SK-N-SH (cell line): ENCODE measurements around the gene TRPM3. TPM values are rescaled to one million over a fixed set of nuclear protein-coding genes. Genes with fewer than 3 reads are reported as not detected.

Experiments used
- CTCF ChIA-PET: fragments of 300-600, 350-600 bp; formaldehyde crosslinking; extraction: SDS; loops from one replicate; lab custom pipeline; 2021; lab: Yijun Ruan, JAX
- POLR2A ChIA-PET: fragments of 350-600 bp; sonication (Branson Sonifier 250); formaldehyde crosslinking; extraction: SDS; loops from one replicate; lab custom pipeline; 2020; ENCODE audit warnings: antibody characterized with exemption, inconsistent platforms; lab: Yijun Ruan, JAX
- DNase-seq: peaks from one replicate; pipeline ENCODE4 v3.0.0; 2012
- H2AFZ ChIP-seq: fragments of 200-600 bp; sonication (generic); 2 replicates; pipeline ENCODE4 v1.8.1; 2016; ENCODE audit warnings: antibody characterized with exemption, mild to moderate bottlenecking, low read depth
- H3F3A ChIP-seq: fragments of 200-600 bp; sonication (generic); replicated peaks from 2 replicates; pipeline ENCODE3; 2016; ENCODE audit warnings: antibody characterized with exemption, mild to moderate bottlenecking; ENCODE audit not compliant: insufficient read depth
- H3K27ac ChIP-seq, 2 experiments: fragments of 200-500 bp in 1 of 2; fragments of 200-600 bp in 1 of 2; sonication (Bioruptor generic) in 1 of 2; sonication (generic), shearing (Covaris generic) in 1 of 2; 2 replicates each; pipeline versions ENCODE4 v1.5.1 to v1.6.1; 2014 to 2016; ENCODE audit warnings: low read depth in 2 of 2, inconsistent platforms in 1 of 2, low read length in 1 of 2, mild to moderate bottlenecking in 1 of 2, mixed read lengths in 1 of 2
- H3K27me3 ChIP-seq: fragments of 200-600 bp; sonication (generic), shearing (Covaris generic); 2 replicates; pipeline ENCODE4 v1.6.1; 2016; ENCODE audit warnings: mixed run types; ENCODE audit not compliant: insufficient read depth
- H3K36me3 ChIP-seq, 2 experiments: fragments of 200-500 bp in 1 of 2; fragments of 200-600 bp in 1 of 2; sonication (Bioruptor generic) in 1 of 2; sonication (generic) in 1 of 2; replicated peaks in 1 of 2; 2 replicates each; pipeline versions ENCODE3 to v1.5.1; 2014 to 2016; ENCODE audit warnings: low read length in 1 of 2, mild to moderate bottlenecking in 1 of 2; ENCODE audit not compliant: insufficient read depth in 2 of 2, control insufficient read depth in 1 of 2
- H3K4me1 ChIP-seq, 2 experiments: fragments of 200-500 bp in 1 of 2; fragments of 200-600 bp in 1 of 2; sonication (Bioruptor generic) in 1 of 2; sonication (generic), shearing (Covaris generic) in 1 of 2; 2 replicates each; pipeline versions ENCODE4 v1.5.1 to v1.6.1; 2014 to 2016; ENCODE audit warnings: low read depth in 1 of 2, low read length in 1 of 2, mixed run types in 1 of 2; ENCODE audit not compliant: insufficient read depth in 2 of 2, control insufficient read depth in 1 of 2
- H3K4me2 ChIP-seq: fragments of 200-600 bp; sonication (generic), shearing (Covaris generic); 2 replicates; pipeline ENCODE4 v1.6.1; 2017; ENCODE audit warnings: mixed run types
- H3K4me3 ChIP-seq, 2 experiments: fragments of 200-500 bp in 1 of 2; fragments of 200-600 bp in 1 of 2; sonication (Bioruptor generic) in 1 of 2; sonication (generic), shearing (Covaris generic) in 1 of 2; 2 replicates each; pipeline versions ENCODE4 v1.5.1 to v1.8.1; 2014 to 2016; ENCODE audit warnings: low read depth in 2 of 2, inconsistent platforms in 1 of 2, low read length in 1 of 2, mild to moderate bottlenecking in 1 of 2, mixed read lengths in 1 of 2, moderate library complexity in 1 of 2
- H3K79me2 ChIP-seq: fragments of 200-600 bp; sonication (generic); 2 replicates; pipeline ENCODE4 v1.8.1; 2017; ENCODE audit warnings: mild to moderate bottlenecking; ENCODE audit not compliant: insufficient read depth
- H3K9ac ChIP-seq: fragments of 200-600 bp; sonication (generic); 2 replicates; pipeline ENCODE4 v1.6.1; 2017; ENCODE audit warnings: mixed run types
- H3K9me2 ChIP-seq: fragments of 200-600 bp; sonication (generic); 2 replicates; pipeline ENCODE4 v1.6.1; 2017; ENCODE audit warnings: mixed run types
- H3K9me3 ChIP-seq: fragments of 200-600 bp; sonication (generic); 2 replicates; pipeline ENCODE4 v1.6.1; 2017; ENCODE audit warnings: mixed run types, mild to moderate bottlenecking, moderate library complexity
- H4K20me1 ChIP-seq: fragments of 200-600 bp; sonication (generic); 2 replicates; pipeline ENCODE4 v1.6.1; 2017; ENCODE audit warnings: mild to moderate bottlenecking, mixed run types; ENCODE audit not compliant: insufficient read depth
- CHD2 ChIP-seq: fragments of 150-350 bp; IDR thresholded peaks from 2 replicates; pipeline ENCODE4 v1.6.1; 2018; ENCODE audit warnings: low read length; ENCODE audit not compliant: partially characterized antibody
- CTCF ChIP-seq: fragments of 200-600 bp; sonication (generic); IDR thresholded peaks from 2 replicates; pipeline ENCODE4 v1.6.1; 2017; ENCODE audit warnings: antibody characterized with exemption, mild to moderate bottlenecking, moderate library complexity
- EZH2phosphoT487 ChIP-seq: fragments of 200-600 bp; sonication (generic); IDR thresholded peaks from 2 replicates; pipeline ENCODE4 v1.6.1; 2017; ENCODE audit warnings: low read depth, mixed run types, mild to moderate bottlenecking, antibody characterized with exemption, moderate library complexity, borderline replicate concordance
- MEF2A ChIP-seq: IDR thresholded peaks from 2 replicates; pipeline ENCODE4 v1.4.0; 2012; ENCODE audit warnings: low read depth, borderline replicate concordance
- MXI1 ChIP-seq: IDR thresholded peaks from 2 replicates; pipeline ENCODE4 v1.6.1; 2012; ENCODE audit warnings: mild to moderate bottlenecking, low read depth, low read length, improper control_type of control experiment
- NRF1 ChIP-seq: IDR thresholded peaks from 2 replicates; pipeline ENCODE4 v1.6.1; 2012; ENCODE audit warnings: low read depth, mild to moderate bottlenecking, low read length
- PBX3 ChIP-seq: IDR thresholded peaks from 2 replicates; pipeline ENCODE4; 2012
- POLR2AphosphoS5 ChIP-seq: IDR thresholded peaks from 2 replicates; pipeline ENCODE4 v1.6.1; 2012; ENCODE audit warnings: low read depth, low read length
- RAD21 ChIP-seq: IDR thresholded peaks from 2 replicates; pipeline ENCODE4 v1.6.1; 2012; ENCODE audit warnings: mild to moderate bottlenecking, low read length
- RXRA ChIP-seq: IDR thresholded peaks from 2 replicates; pipeline ENCODE4 v1.4.0; 2012; ENCODE audit warnings: low read depth, mild to moderate bottlenecking, borderline replicate concordance
- SIN3A ChIP-seq: IDR thresholded peaks from 2 replicates; pipeline ENCODE4 v1.6.1; 2012; ENCODE audit warnings: low read depth, mild to moderate bottlenecking, low read length, moderate library complexity, borderline replicate concordance
- SMC3 ChIP-seq: IDR thresholded peaks from 2 replicates; pipeline ENCODE4 v1.6.1; 2012; ENCODE audit warnings: low read depth, low read length, improper control_type of control experiment
- YY1 ChIP-seq: IDR thresholded peaks from 2 replicates; pipeline ENCODE4 v1.4.0; 2012; ENCODE audit warnings: low read depth, mild to moderate bottlenecking
- WGBS: methylation state at CpG from one replicate; pipeline ENCODE4 v1.1.6; 2017; ENCODE audit warnings: low lambda C conversion rate; 5-methylcytosine and 5-hydroxymethylcytosine counted together
- polyA plus RNA-seq, 3 experiments: library from polyadenylated mRNA; depleted of rRNA; stranded (reverse); fragments of >200 nt; gene quantifications; 2 replicates each; pipeline ENCODE4 v1.2.3, GENCODE V29; 2012
- TF ChIP-seq, protein P1 (sequence below): fragments of 150-350 bp; IDR thresholded peaks from 2 replicates; pipeline ENCODE4 v1.6.1; 2017; ENCODE audit warnings: antibody characterized with exemption, low read length, low read depth, borderline replicate concordance

Gene TRPM3
- polyA plus RNA-seq, 1 of the 3 experiments (the other 2 are of a cell fraction): not detected

GRCh38 chr9:70927530-70927929, 193.9 kb downstream of the TRPM3 start:
- no peak for DNase-seq
- Histone ChIP-seq H3F3A (no peaks in the 10 kb centered on the region), H3K27ac (no peak overlapping the region), H3K27me3 (no peaks in the 10 kb centered on the region), H3K9ac (no peak overlapping the region), H3K9me3 (no peaks in the 10 kb centered on the region)
- CTCF ChIA-PET: interaction anchor here (0.9 to 1.5 kb wide), 4 partner anchors 10 to 323 kb away, joined by 3 to 4 read pairs (median 3); no protein-coding TSS in a partner anchor
- POLR2A ChIA-PET: no interaction called here
- TF ChIP-seq RAD21: no peak
- TF ChIP-seq CHD2: no peak
- TF ChIP-seq MEF2A: no peak
- no peak for TF ChIP-seq NRF1
- TF ChIP-seq EZH2phosphoT487: no peak
- TF ChIP-seq YY1: no peak
- TF ChIP-seq CTCF: no peak
- no peak for TF ChIP-seq MXI1
- TF ChIP-seq, protein P1, sequence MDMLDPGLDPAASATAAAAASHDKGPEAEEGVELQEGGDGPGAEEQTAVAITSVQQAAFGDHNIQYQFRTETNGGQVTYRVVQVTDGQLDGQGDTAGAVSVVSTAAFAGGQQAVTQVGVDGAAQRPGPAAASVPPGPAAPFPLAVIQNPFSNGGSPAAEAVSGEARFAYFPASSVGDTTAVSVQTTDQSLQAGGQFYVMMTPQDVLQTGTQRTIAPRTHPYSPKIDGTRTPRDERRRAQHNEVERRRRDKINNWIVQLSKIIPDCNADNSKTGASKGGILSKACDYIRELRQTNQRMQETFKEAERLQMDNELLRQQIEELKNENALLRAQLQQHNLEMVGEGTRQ: no peak
- no peak for TF ChIP-seq SMC3
- TF ChIP-seq PBX3: no peak
- TF ChIP-seq, all 33 proteins: peak for 0
- H3K4me3 ChIP-seq: no peak overlapping the region
- WGBS: 25% methylated on average over 2 of the region's 2 CpGs
- H3K4me1 ChIP-seq: no peaks in the 10 kb centered on the region; a peak in 1 of 4 replicates
- H3K4me2 ChIP-seq: no peak overlapping the region
- H3K36me3 ChIP-seq: no peaks in the 10 kb centered on the region
- H4K20me1 ChIP-seq: no peaks in the 10 kb centered on the region
- no peaks in the 10 kb centered on the region for H3K79me2 ChIP-seq
- no peaks in the 10 kb centered on the region for H3K9me2 ChIP-seq
- no peak overlapping the region for H2AFZ ChIP-seq

DNA sequence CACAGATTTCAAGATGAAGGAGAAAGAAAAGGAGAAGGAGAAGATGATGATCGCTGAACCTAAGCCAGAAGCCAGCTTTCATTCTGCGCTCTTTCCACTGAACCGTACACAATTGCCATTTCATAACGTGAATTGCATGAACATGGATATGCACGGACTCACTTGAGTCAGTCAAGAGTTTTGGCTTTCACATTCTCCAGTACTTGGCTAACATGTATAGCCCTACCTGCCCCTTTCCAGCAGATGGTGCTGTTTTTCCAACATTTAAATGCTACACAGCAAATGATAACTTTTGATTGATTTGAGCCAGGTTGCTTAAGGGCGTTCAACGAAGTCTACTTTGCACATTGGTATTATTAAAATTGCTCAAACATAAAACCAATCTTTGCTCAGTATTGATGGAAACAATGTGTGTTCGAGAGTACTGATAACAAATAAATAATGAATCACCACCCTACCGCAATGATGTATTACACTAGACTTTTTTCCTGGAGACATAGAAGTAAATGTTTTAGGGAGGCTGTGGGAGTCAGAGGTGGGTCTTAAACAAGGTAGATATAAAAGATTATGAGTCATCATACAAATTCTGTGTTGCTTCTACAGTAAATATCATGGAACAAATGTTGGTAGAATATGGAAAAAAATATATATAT, 196.4 kb downstream of the TRPM3 start:
- Histone ChIP-seq H3K27ac (peak overlapping the region in 1 of 2 experiments; percentile 64; a peak in 2 of 4 replicates), H3K36me3 (no peaks in the 10 kb centered on the region), H3K4me3 (peak overlapping the region; percentile 21 to 43; a peak in 3 of 4 replicates), H2AFZ (no peak overlapping the region), H3K79me2 (no peaks in the 10 kb centered on the region), H3K4me1 (peaks cover 0 to 5% of the 10 kb centered on the region in 2 experiments; a peak in 1 of 4 replicates), H3F3A (no peaks in the 10 kb centered on the region), H3K9me3 (no peaks in the 10 kb centered on the region), H4K20me1 (no peaks in the 10 kb centered on the region), H3K9me2 (no peaks in the 10 kb centered on the region), H3K4me2 (peak overlapping the region; percentile 73), H3K9ac (no peak overlapping the region), H3K27me3 (no peaks in the 10 kb centered on the region)
- TF ChIP-seq SMC3 (peak; percentile 69), RAD21 (peak; percentile 73), POLR2AphosphoS5 (no peak), RXRA (no peak), CTCF (peak; percentile 95), SIN3A (no peak)
- ChIA-PET CTCF (interaction anchor here (0.6 to 1.5 kb wide), 8 partner anchors 9 to 324 kb away, joined by 3 read pairs; no protein-coding TSS in a partner anchor), POLR2A (no interaction called here)
- peak; percentile 17 for DNase-seq
- 3% methylated on average over 9 of the region's 9 CpGs for WGBS
